Putamen (tissue), 1 donor: ENCODE measurements around the gene SHANK2.

Experiments
- DNase-seq: peaks from one replicate; pipeline ENCODE4 v3.0.0-alpha.2; 2016; ENCODE audit warnings: low spot score

The SHANK2 gene

DNA sequence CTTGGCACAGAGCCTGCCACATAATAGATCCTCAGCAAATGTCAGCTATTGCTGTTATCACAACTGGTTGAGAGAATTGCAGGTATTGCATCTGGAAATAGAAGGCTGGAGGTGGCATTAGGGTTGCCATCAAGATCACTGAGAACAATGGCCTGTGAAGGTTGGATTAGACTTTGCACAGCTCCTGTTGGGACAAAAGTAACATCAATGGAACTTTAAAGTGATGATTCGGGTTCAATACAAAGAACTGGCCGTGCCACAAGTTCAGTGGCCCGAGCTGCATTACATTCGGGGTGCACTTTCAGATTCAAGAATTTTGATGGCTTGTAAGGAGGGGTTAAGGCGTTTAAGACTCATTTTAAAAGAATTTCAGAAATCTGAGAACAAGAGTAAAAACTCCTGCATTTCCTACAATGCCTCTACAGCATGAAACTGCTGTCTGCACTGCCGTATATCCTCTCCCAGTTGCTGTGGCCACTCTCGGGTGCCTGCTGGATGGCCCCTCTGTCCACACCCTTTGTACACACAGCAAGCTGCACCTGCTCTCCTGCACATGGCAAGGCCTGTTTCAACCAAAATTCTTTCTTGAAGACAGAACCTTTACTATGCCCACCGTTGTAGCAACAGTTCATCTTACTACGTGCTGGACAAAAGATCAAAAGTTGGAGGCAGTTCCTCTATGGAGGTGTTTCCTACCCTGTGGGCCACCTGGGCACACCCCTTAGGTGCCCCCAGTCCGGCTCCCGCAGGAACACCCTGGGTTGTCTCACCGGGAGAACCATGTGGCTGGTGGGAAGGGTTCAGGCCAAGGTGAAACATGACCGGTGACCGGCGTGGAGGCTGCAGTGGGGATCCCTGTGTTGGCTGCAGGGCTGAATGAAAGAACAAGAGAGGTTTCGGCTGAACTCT is 17.5 kb upstream of the SHANK2 start:
- no peak for DNase-seq

DNA sequence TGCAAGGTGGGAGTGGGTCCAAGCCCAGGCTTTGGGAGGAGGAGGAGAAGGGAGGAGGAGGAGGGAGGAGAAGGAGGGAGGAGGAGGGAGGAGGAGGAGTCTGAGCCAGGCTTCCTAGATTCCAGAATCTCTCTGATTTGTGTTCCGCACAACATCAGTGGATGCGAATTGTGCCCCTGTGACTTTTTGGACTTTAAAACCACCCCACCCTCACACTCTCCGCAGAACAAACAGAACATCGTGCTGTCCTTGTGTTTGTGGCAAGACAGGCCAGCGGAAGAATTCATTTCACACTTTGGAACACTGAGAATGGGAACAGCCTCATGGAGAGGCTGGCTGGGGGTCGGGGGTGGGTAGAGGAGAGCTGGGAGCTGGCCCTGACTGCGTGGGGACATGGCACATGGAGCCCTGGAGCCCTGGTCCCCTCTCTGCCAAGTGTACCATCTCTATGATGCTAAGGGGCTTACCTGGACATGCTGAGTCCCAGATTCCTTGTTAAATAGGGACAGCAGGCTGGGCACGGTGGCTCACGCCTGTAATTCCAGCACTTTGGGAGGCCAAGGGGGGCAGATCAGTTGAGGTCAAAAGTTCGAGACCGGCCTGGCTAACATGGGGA is 16.4 kb upstream of the SHANK2 start:
- no peak for DNase-seq

DNA sequence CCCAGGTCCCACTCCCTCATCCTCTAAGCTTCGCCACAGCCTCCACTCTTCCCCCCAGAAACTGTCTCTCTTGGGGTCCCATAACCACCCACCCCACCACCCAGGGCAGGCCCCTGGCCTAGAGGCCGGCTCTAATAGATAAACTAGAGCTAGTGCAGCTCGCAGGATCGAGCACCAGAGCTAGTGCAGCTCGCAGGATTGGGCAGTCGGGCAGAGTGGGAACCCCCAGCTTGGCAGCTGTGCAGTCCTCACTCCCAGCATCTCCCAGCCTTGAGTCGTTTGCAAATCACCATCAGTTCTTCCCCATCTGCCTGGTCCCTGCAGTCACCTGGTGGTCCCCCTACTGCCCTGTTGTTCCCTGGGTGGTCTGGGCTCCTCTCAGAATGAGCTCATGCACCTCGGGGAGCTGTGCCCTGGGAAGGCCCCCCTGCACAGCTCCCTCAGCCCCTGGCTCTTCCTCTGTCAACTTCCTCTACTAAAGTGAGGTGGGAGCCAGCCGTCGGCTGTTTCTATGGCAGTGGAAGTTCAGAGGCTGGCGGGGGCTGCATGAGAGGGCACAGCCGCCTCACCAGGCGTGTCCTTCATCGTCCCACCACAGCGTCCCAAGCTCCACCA is 15.5 kb upstream of the SHANK2 start:
- DNase-seq = no peak

DNA sequence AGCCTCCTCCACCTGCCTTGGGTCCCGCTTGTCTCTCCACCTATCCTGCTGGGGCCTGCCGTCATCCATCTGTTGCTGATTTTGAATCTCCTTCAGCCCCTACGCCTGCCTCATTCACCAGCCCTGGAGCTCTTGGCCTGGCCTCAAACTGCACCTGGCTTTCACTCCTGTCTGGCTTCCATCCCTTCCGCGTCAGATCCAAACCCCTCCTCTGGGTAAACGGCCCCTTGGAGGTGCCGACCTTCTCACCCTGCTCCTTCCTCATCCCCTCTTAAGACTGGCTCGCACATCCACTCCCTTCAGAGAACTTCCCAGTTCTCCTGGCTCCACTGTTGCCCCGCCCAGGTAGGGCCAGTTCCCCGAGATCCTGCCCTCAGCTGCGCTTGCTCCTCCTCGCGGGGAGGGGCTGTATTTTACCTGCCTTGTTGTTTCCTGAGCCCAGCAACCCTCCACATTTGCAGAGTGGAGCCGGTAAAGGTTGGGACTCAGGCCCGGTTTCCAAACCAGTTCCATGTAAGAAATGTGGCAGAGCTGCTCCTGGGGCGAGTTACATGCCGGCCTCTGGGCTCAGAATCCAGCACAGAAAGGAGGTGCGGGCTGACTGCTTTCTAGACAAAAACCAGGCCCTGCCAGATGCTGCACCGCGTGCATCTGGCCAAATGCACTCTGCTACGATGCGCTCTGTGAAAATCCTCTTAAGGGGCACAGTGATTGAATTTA is 13.9 kb upstream of the SHANK2 start:
- DNase-seq = no peak

DNA sequence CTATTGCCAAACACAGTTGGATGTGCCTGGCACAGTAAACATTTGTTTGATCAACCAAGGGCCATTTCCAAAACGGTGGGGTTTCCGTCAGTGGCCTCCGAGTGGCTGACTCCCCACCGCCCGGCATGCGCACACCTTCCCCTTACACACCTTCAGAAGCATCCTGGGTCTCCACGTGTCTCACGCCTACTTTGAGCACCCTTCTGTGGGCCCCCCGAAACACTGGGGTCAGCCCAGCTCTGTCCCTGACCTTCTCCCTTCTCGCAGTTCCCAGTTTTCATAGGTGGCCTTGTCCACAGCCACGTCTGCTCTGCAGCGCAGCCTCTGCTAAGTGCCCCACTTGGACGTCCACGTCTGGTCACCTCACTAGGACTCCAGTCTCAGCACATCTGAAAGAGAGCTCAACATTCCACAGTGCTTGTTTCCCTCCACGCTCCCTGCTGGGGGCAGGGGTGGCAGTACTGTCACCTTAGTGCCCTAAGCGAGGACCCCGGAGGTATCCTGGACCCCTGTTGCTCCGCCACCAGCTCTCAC is 13.2 kb upstream of the SHANK2 start:
- DNase-seq = no peak

DNA sequence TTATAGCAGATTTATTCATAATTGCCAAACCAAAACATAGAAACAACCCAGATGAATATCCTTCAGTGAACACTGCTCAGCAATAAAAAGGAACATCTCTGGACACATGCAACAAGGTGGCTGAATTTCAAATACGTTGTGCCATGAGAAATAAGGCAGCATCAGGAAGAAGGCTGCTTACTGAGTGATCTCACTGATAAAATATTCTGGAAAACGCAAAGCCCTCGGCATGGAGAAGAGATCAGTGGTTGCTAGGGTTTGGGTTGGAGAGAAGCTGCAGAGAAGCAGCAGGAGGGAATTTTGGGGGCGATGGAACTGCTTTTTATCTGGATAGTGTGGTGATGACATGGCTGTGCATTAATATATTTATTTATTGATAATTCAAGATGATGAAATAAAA is 11.0 kb upstream of the SHANK2 start:
- no peak for DNase-seq

DNA sequence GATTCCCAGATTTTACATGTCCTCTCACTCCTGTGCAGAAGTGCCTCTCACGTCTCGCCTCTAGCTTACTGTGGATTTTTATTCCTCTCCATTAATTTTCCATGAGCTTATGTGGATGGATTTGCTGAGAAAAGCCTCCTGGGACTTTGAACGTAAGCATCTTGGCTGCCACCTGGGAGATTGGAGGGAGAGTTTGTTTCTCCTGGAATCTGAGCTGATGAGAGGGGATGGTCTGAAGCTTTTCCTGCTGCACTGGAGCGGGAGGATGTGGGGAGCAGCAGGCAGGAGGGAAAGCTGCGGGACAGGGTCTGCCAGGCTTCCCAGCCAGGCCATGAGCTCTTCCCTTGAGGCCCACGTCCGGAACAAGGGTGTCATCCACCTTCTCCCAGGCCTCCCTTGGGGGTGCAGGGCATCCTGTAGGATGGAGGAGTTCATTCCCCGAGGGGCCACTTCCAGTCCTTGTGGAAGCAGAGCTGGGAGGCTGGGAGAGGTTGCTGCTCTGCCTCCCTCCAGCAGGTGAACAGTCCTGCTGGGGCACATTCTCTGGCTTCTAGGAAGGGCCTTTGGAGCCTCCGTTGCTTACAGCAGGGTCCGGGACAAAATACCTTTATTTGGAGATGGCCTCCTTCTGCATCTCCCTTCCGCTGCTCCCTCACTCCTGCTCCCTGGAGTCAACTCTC is 3.6 kb upstream of the SHANK2 start:
- no peak for DNase-seq

DNA sequence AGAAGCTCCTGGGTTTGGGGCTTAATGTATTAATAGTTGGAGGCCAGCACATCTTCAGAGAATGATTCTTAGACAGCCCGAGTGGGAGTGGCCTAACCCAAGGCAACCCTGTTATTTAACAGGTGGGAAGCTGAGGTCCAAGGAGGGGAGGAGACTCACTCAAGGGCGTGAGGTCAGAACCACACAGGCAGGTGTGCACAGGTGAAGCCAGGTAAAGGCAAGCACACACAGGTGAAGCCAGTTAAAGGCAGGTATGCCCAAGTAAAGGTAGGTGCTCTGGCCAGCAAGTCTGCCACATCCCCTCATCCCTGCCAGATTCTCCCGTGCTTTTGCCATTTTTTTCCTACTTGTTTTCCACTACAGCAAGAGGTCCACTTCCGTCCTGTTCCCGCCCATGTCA is 2.9 kb upstream of the SHANK2 start:
- DNase-seq = no peak

DNA sequence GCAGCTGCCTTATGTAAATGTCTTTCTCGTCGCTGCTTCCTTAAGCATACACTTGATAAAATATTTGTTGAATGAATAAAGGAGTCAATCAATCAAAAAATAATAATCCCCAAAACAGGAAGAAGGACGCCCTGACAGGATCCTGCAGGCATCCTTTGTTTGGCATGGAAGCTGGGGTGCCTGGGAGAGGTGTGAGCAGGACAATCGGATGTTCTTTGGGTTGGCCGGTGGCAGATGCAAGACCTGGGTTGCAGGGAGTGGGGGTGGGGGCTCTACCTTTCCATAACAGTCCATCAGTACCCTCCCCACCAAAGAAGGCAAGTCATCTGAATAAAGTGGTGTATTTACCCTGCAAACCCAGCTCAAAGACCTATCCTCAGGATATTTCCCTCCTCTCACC is 1.4 kb upstream of the SHANK2 start:
- no peak for DNase-seq

DNA sequence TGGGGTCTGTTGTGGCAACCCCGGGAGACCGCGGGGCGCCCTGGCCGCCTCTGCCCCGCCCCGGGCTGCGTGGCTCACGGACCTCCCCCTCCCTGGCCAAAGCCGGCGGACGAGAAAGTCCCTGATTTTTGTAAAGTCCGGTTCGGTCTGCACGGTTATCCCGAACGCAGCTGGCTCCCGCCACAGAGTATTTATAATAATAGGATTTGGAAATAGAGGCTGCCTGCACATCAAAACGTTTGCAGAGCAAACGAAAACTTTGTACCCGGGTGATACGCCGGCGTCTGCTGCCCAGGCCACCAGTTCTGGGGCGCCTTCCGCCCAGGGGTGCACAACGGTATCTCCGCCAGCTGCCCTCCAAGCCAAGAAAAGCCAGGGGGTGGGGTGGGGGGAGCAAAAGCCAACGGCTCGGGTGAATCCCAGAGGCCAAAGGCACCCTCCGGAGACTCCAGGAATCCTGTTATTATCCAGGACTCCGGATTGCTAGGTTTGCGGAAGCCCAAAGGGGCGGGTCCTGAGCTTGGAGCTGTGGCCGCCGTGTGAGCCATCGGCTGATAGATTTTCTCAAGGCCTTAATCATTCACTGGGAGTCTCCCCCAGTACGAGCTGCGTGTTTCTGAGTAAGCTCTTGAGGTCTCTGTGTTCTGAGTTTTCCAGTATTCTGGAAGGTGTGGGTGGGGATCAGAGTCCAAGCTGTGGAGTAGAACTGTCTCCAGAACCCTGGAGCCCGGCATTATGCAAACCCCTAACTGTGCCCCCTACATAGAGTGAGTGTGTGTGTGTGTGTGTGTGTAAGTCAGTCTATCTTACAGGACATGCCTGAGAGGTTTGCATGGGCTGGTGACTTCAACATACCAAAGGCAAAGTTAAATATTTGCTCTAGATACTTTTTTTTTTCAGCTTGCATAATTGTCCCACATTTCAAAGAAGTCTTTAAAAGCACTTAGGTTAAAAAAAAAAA is 673 bp upstream of the SHANK2 start:
- DNase-seq = no peak

DNA sequence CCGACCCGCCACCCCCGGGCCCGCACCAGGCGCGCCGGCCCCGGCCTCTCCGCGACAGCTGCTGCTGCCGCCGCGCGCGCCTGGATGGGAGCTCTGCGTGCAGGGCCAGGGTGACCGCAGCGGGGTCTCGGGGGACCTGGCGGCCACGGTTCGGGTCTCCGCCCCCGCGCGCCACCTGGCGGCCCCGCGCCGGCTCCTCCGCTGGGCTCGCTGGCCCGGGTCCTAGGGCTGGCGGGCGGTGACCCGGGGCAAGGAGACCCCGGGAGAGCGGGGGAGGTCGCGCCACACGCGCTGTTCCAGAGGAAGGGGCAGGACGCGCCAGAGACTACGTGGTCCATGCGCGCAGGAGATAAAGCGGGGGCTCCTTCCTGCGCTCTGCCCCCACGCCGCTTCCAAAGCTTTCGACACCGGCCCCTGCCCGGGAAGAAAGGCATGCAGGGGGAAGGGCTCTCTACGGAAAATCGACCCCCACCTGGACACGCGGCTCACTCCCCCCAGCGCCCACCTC is 562 bp downstream of the SHANK2 start:
- no peak for DNase-seq

DNA sequence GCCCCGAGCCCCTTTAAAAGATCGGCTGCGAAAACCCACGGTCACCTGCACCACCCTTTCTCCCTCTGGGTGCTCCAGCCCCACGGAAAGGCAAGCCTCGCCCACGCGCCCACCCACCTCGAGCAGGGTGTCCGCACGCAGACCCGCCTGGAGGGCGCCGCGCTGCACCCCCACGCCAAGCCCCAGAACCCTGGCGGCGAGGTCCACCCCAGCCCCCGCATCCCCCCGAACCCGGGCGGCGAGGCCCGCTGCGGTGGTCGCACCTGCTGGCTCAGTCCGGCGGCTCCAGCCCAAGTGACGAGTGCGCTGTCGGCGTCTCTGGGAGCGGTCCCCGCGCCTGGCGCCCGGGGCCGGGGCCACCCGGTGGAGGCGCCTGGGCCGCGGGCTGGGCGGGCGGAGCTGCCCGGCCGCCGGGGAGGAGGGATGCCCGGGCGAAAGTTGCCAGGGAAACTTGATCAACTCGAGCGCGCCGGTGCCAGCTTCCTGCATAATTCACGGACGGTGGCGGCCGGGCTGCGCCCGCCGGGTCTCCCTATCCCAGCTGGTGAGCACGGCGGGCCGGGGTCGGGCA is 1.1 kb downstream of the SHANK2 start:
- DNase-seq = no peak

DNA sequence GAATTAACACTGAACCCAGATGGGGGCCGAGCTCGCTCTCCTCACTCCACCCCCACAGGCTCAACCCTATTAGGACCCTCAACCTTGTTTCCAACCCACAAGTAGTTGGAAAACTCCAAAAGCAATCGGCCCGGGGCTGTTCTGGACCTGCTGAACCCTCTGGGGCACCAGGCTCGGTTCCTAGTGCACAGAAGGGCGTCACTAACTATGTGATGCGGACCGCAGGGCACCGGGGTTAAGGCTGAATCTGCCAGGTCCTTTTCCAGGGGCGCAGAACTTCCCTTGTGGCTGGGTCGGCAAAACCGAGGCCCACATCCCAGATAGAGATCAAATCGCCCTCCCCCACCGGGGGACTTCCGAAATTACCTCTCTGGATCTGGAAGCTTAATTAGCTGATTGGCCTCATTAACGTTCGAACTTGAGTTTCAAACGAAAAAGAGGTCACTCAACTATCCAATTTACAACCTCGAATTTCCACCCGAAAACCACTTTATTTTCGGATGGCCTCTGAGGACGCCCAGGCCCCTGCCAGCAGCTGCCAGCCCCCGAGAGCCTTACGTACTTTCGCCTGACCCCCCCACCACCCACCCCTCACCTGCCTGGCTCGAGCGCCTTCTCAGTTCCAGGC is 1.7 kb downstream of the SHANK2 start:
- DNase-seq = no peak

DNA sequence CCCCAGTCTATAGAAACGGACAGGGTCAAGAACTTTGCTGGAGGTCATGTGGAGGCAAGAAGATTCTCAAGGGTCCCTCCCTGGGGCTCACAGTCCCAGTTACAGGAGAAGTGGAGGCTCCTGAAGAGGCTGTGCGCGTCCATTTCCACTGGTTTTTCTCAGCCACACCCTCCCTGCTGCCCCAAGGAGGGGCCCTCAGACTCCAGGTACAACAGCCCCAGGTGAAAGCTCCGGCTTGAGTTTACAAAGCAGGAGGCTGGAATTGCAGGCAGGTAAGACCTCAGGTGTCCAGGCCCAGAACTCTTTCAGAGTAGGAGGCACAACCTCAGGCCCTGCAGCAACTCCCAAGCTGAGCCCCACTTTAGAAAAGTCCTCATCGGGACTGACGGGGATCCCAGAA is 3.1 kb downstream of the SHANK2 start:
- DNase-seq = no peak

DNA sequence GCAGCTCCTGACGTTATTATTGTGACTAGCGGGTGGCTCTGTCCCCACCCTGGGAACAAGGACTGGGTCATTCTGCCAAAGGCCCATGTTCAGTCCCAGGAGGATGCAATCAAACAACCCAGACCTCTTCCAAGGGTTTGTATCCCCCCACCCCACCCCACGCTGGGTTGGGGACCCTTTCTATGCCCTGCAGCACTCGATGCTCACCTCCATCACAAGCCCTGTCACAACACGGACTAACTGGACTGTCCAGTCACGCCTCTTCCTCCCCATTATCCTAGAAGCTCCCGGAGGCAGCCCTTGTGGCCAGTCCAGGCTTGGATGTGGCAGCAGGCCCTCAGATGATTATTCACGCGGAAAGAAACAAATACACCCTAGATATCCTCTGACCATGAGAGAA is 3.7 kb downstream of the SHANK2 start:
- no peak for DNase-seq

DNA sequence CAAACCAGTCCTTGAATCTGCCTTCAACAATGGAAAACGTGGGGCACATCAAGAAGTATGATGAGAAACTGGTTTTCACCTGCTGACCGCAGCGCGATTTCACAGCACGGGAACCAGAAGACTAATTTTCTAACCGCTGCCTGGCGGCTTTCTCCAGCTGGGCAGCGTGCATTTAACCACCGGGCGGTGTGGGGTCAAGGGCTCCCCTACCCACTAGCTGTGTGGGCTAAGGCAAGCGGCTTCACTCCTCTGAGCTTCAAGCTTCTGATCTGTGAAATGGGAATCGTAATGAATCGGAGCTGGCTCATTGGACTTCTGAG is 4.2 kb downstream of the SHANK2 start:
- DNase-seq = no peak

DNA sequence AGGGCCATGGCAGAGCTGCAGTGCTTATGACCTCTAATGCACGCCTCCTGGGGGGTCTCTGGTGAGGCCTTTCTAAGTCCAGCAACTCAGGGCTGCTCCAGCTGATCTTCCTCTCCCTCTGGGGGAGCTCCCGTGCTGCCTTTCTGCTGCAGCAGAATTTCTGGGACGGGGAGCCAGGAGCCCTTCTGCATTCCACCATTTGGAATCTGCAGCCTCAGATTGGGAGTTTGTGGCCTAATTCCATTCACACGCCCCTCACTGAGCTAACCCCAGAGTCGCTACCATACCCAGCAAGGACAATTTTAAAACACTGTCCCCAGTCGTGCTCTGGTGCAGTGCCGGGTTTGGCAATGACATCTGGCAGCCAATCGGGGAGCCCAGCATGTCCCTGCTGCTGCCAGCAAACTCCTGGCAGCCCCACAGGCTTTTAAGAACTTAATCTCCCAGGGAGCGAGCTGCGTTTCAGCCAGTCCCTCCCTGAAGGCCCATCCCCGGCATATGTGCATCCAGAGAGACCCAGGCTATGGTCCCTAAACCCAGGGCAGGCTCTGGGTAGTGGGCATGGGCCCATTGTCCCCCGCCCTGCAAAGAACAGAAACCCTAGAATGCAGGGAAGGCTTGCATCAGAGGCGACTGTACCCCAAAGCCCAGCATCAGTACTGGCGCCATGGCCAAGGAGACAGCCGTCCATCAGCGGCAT is 4.7 kb downstream of the SHANK2 start:
- DNase-seq = peak; percentile 8

DNA sequence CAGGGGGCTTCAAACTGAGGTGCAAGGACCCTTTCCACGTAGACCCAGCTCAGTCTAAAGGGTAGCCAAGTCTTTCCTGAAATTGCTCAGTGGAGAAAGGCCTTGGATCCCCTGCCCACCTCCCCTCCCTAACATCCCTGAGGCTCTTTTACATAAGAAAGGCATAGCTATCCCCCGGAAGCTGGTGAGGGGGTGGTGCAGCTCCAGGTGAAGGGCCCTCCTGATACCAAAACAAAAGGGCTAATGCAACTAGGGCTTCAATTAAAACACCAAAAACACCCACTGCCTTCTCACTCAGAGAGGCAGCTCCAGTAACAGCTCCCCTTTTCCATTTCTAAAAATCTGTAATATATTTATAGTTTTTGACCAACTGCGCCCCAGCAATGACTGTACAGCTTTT is 5.8 kb downstream of the SHANK2 start:
- no peak for DNase-seq
